AG09319 (cell line): Measurements from ENCODE around the gene ACACB.

Experiments
- DNase-seq: peaks from one replicate; pipeline ENCODE4 v3.0.0-alpha.2; 2010; ENCODE audit warnings: low read depth; ENCODE audit errors: extremely low read depth
- CTCF ChIP-seq: IDR thresholded peaks from 2 replicates; pipeline ENCODE4 v1.5.1; 2011; ENCODE audit warnings: low read depth, mild to moderate bottlenecking, inconsistent platforms, low read length, moderate library complexity

Gene ACACB

GRCh38 chr12:109270494-109270893, 154.1 kb downstream of the ACACB start:
- no peak for DNase-seq
- TF ChIP-seq CTCF: no peak

GRCh38 chr12:109271418-109271817, 155.0 kb downstream of the ACACB start:
- no peak for DNase-seq
- no peak for TF ChIP-seq CTCF

- no peak for DNase-seq
- no peak for TF ChIP-seq CTCF
Observed at GRCh38 chr12:109273354-109273753, 157.0 kb downstream of the ACACB start.

- TF ChIP-seq CTCF: no peak
- DNase-seq: no peak
Observed at GRCh38 chr12:109274381-109274780, 158.0 kb downstream of the ACACB start.

- DNase-seq: no peak
- TF ChIP-seq CTCF: no peak
Observed at GRCh38 chr12:109275173-109275572, 158.8 kb downstream of the ACACB start.

- TF ChIP-seq CTCF: no peak
- no peak for DNase-seq
Observed at GRCh38 chr12:109276160-109276559, 159.8 kb downstream of the ACACB start.

GRCh38 chr12:109277255-109277898, 161.0 kb downstream of the ACACB start:
- TF ChIP-seq CTCF: no peak
- no peak for DNase-seq
